ENCODE data around the gene SLC25A38.

Gene SLC25A38

GRCh38 chr3:39420543-39420942 lies 37.4 kb downstream of the SLC25A38 start:
- no peak overlapping the region for H3K4me3 ChIP-seq (ENCODE audit: low read length)
- DNase-seq (ENCODE audit: low read depth, low spot score) = no peak

GRCh38 chr3:39423436-39423970 lies 40.3 kb downstream of the SLC25A38 start:
- no peak for DNase-seq (ENCODE audit: low read depth, low spot score)
- no peak overlapping the region for H3K4me3 ChIP-seq (ENCODE audit: low read length)

- DNase-seq (ENCODE audit: low read depth, low spot score) = no peak
- no peak overlapping the region for H3K4me3 ChIP-seq (ENCODE audit: low read length)
These were observed 43.1 kb downstream of the SLC25A38 start for GRCh38 chr3:39426312-39426711.

GRCh38 chr3:39427506-39427905 lies 44.3 kb downstream of the SLC25A38 start:
- DNase-seq (ENCODE audit: low read depth, low spot score) = no peak
- no peak overlapping the region for H3K4me3 ChIP-seq (ENCODE audit: low read length)

- H3K4me3 ChIP-seq (ENCODE audit: low read length) = no peak overlapping the region
- no peak for DNase-seq (ENCODE audit: low read depth, low spot score)
These were observed 45.6 kb downstream of the SLC25A38 start for GRCh38 chr3:39428745-39429201.

- no peak overlapping the region for H3K4me3 ChIP-seq (ENCODE audit: low read length)
- no peak for DNase-seq (ENCODE audit: low read depth, low spot score)
These were observed 46.3 kb downstream of the SLC25A38 start for GRCh38 chr3:39429466-39429865.

GRCh38 chr3:39432342-39432741 lies 49.2 kb downstream of the SLC25A38 start:
- no peak overlapping the region for H3K4me3 ChIP-seq (ENCODE audit: low read length)
- no peak for DNase-seq (ENCODE audit: low read depth, low spot score)

- no peak overlapping the region for H3K4me3 ChIP-seq (ENCODE audit: low read length)
- no peak for DNase-seq (ENCODE audit: low read depth, low spot score)
These were observed 50.5 kb downstream of the SLC25A38 start for GRCh38 chr3:39433642-39434041.

GRCh38 chr3:39434574-39434973 lies 51.4 kb downstream of the SLC25A38 start:
- DNase-seq (ENCODE audit: low read depth, low spot score) = no peak

GRCh38 chr3:39435006-39435748 lies 52.0 kb downstream of the SLC25A38 start:
- DNase-seq (ENCODE audit: low read depth, low spot score) = no peak

More at GRCh38 chr3:39434574-39434973, 51.4 kb downstream of the SLC25A38 start:
- H3K4me3 ChIP-seq (ENCODE audit: low read length) = no peak overlapping the region

GRCh38 chr3:39438880-39439279 lies 55.7 kb downstream of the SLC25A38 start:
- DNase-seq (ENCODE audit: low read depth, low spot score) = no peak
- H3K4me3 ChIP-seq (ENCODE audit: low read length) = no peak overlapping the region

More at GRCh38 chr3:39435006-39435748, 52.0 kb downstream of the SLC25A38 start:
- no peak overlapping the region for H3K4me3 ChIP-seq (ENCODE audit: low read length)

GRCh38 chr3:39440316-39440715 lies 57.1 kb downstream of the SLC25A38 start:
- no peak for DNase-seq (ENCODE audit: low read depth, low spot score)
- no peak overlapping the region for H3K4me3 ChIP-seq (ENCODE audit: low read length)

GRCh38 chr3:39443530-39443929 lies 60.4 kb downstream of the SLC25A38 start:
- DNase-seq (ENCODE audit: low read depth, low spot score) = no peak
- no peak overlapping the region for H3K4me3 ChIP-seq (ENCODE audit: low read length)

GRCh38 chr3:39445927-39446326 lies 62.8 kb downstream of the SLC25A38 start:
- no peak overlapping the region for H3K4me3 ChIP-seq (ENCODE audit: low read length)
- no peak for DNase-seq (ENCODE audit: low read depth, low spot score)

GRCh38 chr3:39446444-39446843 lies 63.3 kb downstream of the SLC25A38 start:
- no peak overlapping the region for H3K4me3 ChIP-seq (ENCODE audit: low read length)
- no peak for DNase-seq (ENCODE audit: low read depth, low spot score)
